ENCODE data around the gene CAMSAP1.

DNA sequence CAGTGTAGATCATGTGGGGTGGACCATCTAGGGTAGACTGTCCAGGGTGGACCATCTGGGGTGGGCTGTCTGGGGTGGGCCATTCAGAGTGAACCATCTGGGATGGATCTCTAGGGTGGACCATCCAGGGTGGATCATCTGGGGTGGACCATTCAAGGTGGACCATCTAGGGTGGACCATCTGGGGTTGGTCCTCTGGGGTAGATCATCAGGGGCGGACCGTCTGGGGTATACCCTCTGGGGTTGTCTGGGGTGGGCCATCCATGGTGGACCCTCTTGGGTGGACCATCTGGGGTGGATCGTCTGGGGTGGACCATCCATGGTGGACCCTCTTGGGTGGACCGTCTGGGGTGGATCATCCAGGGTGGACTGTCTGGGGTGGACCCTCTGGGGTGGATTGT lies 141.1 kb downstream of the CAMSAP1 start:
- TF ChIP-seq, protein P1, sequence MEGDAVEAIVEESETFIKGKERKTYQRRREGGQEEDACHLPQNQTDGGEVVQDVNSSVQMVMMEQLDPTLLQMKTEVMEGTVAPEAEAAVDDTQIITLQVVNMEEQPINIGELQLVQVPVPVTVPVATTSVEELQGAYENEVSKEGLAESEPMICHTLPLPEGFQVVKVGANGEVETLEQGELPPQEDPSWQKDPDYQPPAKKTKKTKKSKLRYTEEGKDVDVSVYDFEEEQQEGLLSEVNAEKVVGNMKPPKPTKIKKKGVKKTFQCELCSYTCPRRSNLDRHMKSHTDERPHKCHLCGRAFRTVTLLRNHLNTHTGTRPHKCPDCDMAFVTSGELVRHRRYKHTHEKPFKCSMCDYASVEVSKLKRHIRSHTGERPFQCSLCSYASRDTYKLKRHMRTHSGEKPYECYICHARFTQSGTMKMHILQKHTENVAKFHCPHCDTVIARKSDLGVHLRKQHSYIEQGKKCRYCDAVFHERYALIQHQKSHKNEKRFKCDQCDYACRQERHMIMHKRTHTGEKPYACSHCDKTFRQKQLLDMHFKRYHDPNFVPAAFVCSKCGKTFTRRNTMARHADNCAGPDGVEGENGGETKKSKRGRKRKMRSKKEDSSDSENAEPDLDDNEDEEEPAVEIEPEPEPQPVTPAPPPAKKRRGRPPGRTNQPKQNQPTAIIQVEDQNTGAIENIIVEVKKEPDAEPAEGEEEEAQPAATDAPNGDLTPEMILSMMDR (IDR thresholded peaks at IDR 0.05), result no peak
- TF ChIP-seq POLR2A (IDR thresholded peaks at IDR 0.05), result no peak
